LNCAP (cell line): ENCODE results near the gene LHPP.
A peak's percentile ranks its signal among the peaks of the same experiment; 100 is the strongest.

Experiments used
- TF ChIP-seq, protein P1 (sequence below): fragments of 450-650 bp; IDR thresholded peaks from 2 replicates; pipeline ENCODE4 v1.5.1; 2017; ENCODE audit warnings: mild to moderate bottlenecking

Gene LHPP

GRCh38 chr10:124538706-124539105, 77.1 kb downstream of the LHPP start:
- TF ChIP-seq, protein P1, sequence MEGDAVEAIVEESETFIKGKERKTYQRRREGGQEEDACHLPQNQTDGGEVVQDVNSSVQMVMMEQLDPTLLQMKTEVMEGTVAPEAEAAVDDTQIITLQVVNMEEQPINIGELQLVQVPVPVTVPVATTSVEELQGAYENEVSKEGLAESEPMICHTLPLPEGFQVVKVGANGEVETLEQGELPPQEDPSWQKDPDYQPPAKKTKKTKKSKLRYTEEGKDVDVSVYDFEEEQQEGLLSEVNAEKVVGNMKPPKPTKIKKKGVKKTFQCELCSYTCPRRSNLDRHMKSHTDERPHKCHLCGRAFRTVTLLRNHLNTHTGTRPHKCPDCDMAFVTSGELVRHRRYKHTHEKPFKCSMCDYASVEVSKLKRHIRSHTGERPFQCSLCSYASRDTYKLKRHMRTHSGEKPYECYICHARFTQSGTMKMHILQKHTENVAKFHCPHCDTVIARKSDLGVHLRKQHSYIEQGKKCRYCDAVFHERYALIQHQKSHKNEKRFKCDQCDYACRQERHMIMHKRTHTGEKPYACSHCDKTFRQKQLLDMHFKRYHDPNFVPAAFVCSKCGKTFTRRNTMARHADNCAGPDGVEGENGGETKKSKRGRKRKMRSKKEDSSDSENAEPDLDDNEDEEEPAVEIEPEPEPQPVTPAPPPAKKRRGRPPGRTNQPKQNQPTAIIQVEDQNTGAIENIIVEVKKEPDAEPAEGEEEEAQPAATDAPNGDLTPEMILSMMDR, result no peak

- TF ChIP-seq, protein P1, result peak; percentile 49
Measured at GRCh38 chr10:124539935-124540641, 78.5 kb downstream of the LHPP start.

DNA sequence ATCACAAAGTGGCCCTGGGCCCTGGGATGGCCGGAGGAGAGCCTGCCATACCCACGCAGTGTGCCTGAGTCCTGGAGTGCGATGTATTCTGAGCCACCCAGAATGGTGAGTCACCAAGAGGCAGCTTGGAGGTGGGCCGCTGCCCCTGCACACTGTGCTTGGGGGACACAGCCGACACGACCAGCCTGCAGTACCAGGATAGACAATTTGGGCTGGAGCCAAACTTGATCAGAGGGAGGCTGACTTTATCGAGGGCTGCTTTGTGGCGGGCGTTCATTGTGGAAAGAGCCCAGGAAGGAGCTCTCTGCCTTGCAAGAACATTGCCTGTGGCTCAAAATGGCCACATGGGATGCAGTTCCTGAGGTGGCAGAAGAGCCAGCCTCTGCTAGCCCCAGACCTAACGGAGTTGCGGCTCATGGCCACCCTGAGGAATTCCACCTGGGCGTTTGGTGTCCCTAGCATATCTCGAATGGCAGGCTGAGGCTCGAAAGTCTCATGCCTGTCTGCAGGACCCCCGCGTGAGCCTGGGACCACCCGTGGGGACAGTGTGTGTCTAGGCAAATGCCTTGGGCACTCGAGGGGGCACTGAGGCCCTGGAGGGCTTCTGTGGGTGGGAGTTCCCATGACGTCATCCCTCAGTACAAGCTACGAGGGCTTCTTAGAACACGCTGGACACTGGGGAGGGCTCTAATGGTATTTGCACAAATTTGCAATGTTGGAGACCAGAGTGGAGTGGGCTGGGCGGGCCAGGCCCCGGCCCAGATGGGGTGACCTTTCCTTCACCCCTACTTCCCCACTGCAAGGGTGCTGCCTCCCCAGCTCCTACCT, 79.7 kb downstream of the LHPP start:
- TF ChIP-seq, protein P1, result no peak

DNA sequence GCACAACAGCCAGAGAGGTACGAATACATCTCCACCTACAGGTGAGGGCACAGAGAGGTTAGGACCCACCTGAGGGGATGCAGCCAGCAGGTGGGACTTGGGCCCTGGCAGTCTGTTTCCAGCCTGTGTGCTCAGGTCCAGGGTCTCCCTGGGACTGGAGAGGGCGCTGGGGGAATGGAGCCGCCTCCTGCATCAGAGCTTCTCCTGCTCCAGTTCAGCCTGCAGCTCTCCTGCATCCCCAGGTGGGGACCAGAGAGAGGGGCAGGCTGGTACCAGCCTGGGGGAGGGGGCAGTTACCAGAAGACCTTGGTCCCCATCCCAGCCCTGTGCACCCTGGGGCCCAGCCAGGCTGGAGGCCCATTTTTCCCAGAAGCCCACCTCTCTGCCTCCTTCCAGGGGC, 80.7 kb downstream of the LHPP start:
- TF ChIP-seq, protein P1, result no peak

DNA sequence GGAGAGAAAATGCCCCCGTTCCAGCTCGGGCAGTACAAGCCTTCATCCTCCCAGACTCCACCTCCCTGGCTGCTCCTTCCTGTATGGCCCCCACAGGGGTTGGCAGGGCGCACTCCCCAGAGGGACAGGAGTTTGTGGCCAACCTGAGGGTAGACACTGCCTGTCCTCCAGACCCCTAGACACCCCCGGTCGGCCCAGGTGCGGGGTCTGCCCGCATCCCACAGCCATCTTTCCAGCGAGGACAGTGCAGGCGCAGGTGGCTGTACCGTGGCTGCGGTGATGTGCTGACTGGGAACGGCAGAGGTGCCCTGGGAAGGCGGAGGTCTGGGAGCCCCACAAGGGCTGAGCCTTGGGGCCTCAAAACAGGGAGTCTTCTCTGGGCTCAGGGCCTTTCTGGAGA, 81.5 kb downstream of the LHPP start:
- TF ChIP-seq, protein P1, result no peak

- TF ChIP-seq, protein P1, result no peak
Measured at GRCh38 chr10:124543971-124544370, 82.3 kb downstream of the LHPP start.

- TF ChIP-seq, protein P1, result no peak
Measured at GRCh38 chr10:124544711-124545110, 83.1 kb downstream of the LHPP start.
